HEK293 (cell line): ENCODE data around the gene FOXC2.

Experiments
- SETDB1 ChIP-seq: IDR thresholded peaks from one replicate; pipeline ENCODE4 v1.6.1; 2017; ENCODE audit warnings: mild to moderate bottlenecking, low read length, moderate library complexity, mixed read lengths; ENCODE audit not compliant: insufficient read length
- TF ChIP-seq, protein P1 (sequence below): fragments of 450-650 bp; formaldehyde crosslinking; IDR thresholded peaks from 2 replicates; pipeline ENCODE4 v1.5.1; 2016; ENCODE audit warnings: missing biosample characterization, missing genetic modification characterization, low read depth

DNA sequence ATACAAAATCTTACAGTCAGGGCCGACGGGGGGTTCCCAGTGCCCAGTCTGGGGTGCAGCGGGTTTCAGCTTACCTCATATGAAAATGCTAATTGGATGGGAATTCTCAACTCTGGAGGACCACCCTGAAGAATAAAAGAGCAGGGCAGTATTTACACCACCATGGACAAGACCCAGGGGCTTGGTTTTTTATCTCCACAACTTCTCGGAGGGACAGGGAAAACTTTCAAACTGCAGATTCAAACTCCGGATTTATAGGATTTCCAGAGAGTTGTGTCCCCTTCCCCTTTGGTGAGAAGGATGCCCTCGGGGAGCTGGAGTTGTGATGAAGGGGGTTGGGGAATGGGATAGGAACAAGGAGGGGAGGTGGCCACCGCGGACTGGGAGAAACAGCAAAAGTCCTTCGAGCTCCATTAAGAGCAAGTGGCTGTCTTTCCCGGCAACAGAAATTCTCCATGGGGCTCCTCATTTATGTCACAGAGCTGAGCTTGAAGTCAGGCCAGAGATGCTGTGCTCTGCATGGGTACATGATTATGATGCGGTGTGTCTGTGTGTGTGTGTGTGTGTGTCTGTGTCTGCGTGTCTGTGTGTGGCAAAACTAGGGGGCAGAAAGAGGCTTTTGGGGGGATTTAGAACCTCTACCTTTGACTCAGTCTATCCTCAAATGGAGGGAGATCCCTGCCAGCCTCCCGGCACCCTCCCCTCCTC, 27.4 kb downstream of the FOXC2 start:
- TF ChIP-seq SETDB1: no peak
- TF ChIP-seq, protein P1, sequence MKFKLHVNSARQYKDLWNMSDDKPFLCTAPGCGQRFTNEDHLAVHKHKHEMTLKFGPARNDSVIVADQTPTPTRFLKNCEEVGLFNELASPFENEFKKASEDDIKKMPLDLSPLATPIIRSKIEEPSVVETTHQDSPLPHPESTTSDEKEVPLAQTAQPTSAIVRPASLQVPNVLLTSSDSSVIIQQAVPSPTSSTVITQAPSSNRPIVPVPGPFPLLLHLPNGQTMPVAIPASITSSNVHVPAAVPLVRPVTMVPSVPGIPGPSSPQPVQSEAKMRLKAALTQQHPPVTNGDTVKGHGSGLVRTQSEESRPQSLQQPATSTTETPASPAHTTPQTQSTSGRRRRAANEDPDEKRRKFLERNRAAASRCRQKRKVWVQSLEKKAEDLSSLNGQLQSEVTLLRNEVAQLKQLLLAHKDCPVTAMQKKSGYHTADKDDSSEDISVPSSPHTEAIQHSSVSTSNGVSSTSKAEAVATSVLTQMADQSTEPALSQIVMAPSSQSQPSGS (tag by site-specific recombination): no peak
